HepG2 (cell line): ENCODE results near the gene ST8SIA6. TPM values are rescaled to one million over a fixed set of nuclear protein-coding genes. Genes with fewer than 3 reads are reported as not detected.

Source experiments
- ATAC-seq: fragments of 200-7000 bp; cut with Tn5 transposase; 3 replicates; pipeline ENCODE4 v1.9.1; 2020; ENCODE audit warnings: mild to moderate bottlenecking, moderate library complexity
- BruUV-seq: library from RNA; stranded (reverse); fragments of 400-500 nt; replicated peaks from 2 replicates; lab custom pipeline; 2021; lab: Mats Ljungman, UMichigan
- CTCF ChIA-PET: fragments of 300-600 bp; formaldehyde crosslinking; extraction: SDS; loops from one replicate; lab custom pipeline; 2021; ENCODE audit warnings: low total read pairs, inconsistent platforms, low intra/inter-chr PET ratio; lab: Yijun Ruan, JAX
- POLR2A ChIA-PET: fragments of 350-600 bp; sonication (Branson Sonifier 250); formaldehyde crosslinking; loops from one replicate; lab custom pipeline; 2020; ENCODE audit warnings: antibody characterized with exemption, inconsistent platforms; lab: Yijun Ruan, JAX
- DNase-seq: peaks from one replicate; pipeline ENCODE4 v3.0.0-alpha.2; 2015; ENCODE audit warnings: low spot score
- FAIRE-seq: peaks from 3 replicates; lab custom pipeline; 2011; peaks lifted over from hg19 to GRCh38; lab: Jason Lieb, UNC
- H2AFZ ChIP-seq: one replicate; pipeline ENCODE4 v1.6.1; 2011; ENCODE audit warnings: low read length, inconsistent platforms
- H3K27ac ChIP-seq: fragments of 300-600 bp; 3 replicates; pipeline ENCODE4 v1.8.0; 2011; ENCODE audit warnings: mixed run types, mild to moderate bottlenecking, mixed read lengths, low read length, inconsistent platforms; ENCODE audit not compliant: insufficient read depth; ENCODE audit errors: extremely low read length
- H3K27me3 ChIP-seq, 2 experiments: fragments of 200-600 bp in 1 of 2; 2 replicates in 1 of 2; 3 replicates in 1 of 2; pipeline versions ENCODE4 v1.6.0 to v1.8.0; 2011; ENCODE audit warnings: low read length in 2 of 2, mild to moderate bottlenecking in 2 of 2, moderate library complexity in 2 of 2, inconsistent platforms in 1 of 2; ENCODE audit not compliant: insufficient read depth in 2 of 2, control insufficient read depth in 1 of 2
- H3K36me3 ChIP-seq, 2 experiments: fragments of 200-600 bp in 1 of 2; replicated peaks in 1 of 2; 2 replicates in 1 of 2; 3 replicates in 1 of 2; pipeline versions ENCODE4 v1.5.1 to v1.8.0; 2011; ENCODE audit warnings: low read length in 2 of 2, inconsistent platforms in 1 of 2; ENCODE audit not compliant: insufficient read depth in 2 of 2, control insufficient read depth in 1 of 2
- H3K4me1 ChIP-seq: 2 replicates; pipeline ENCODE4 v1.5.1; 2012; ENCODE audit warnings: low read length, inconsistent platforms; ENCODE audit not compliant: insufficient read depth
- H3K4me2 ChIP-seq: 2 replicates; pipeline ENCODE4 v1.6.0; 2011; ENCODE audit warnings: low read depth, low read length, inconsistent platforms
- H3K4me3 ChIP-seq, 3 experiments: fragments of 200-600 bp in 1 of 3; sonication (generic), shearing (Covaris generic) in 1 of 3; replicated peaks in 1 of 3; 2 replicates each; pipeline ENCODE4 v1.5.1; 2011 to 2016; ENCODE audit warnings: low read length in 3 of 3, inconsistent platforms in 2 of 3, low read depth in 2 of 3, mild to moderate bottlenecking in 2 of 3, control low read depth in 1 of 3, mixed read lengths in 1 of 3; ENCODE audit not compliant: insufficient read depth in 1 of 3
- H3K79me2 ChIP-seq: one replicate; pipeline ENCODE4 v1.6.1; 2011; ENCODE audit warnings: low read length, inconsistent platforms; ENCODE audit not compliant: insufficient read depth
- H3K9ac ChIP-seq: 2 replicates; pipeline ENCODE4 v1.6.0; 2011; ENCODE audit warnings: mild to moderate bottlenecking, low read depth, low read length, inconsistent platforms; ENCODE audit not compliant: insufficient read depth
- H3K9me3 ChIP-seq: 2 replicates; pipeline ENCODE4 v1.5.1; 2012; ENCODE audit warnings: mild to moderate bottlenecking, low read length
- H4K20me1 ChIP-seq: 2 replicates; pipeline ENCODE4 v1.6.0; 2011; ENCODE audit warnings: inconsistent platforms, mild to moderate bottlenecking, low read length, moderate library complexity; ENCODE audit not compliant: insufficient read depth
- AHR ChIP-seq: IDR thresholded peaks from 2 replicates; pipeline ENCODE4 v1.6.1; 2018; ENCODE audit warnings: missing genetic modification reagents, missing compliant biosample characterization
- DRAP1 ChIP-seq: IDR thresholded peaks from 2 replicates; pipeline ENCODE4 v1.6.1; 2016; ENCODE audit warnings: missing genetic modification reagents, missing compliant biosample characterization
- GLI4 ChIP-seq: sonication (generic); formaldehyde crosslinking; IDR thresholded peaks from 2 replicates; pipeline ENCODE4 v1.5.1; 2020; ENCODE audit warnings: missing genetic modification reagents, mild to moderate bottlenecking, moderate library complexity, borderline replicate concordance
- RFXAP ChIP-seq: sonication (generic); formaldehyde crosslinking; IDR thresholded peaks from 2 replicates; pipeline ENCODE4 v1.4.0; 2020; ENCODE audit warnings: missing genetic modification reagents, borderline replicate concordance
- YY1 ChIP-seq: IDR thresholded peaks from 2 replicates; pipeline ENCODE4 v1.6.1; 2011; ENCODE audit warnings: low read length, low read depth, moderate library complexity, mild to moderate bottlenecking; ENCODE audit not compliant: insufficient read depth, insufficient replicate concordance
- ZBTB2 ChIP-seq: sonication (generic); formaldehyde crosslinking; IDR thresholded peaks from 2 replicates; pipeline ENCODE4 v1.8.0; 2022; ENCODE audit warnings: low read depth, missing genetic modification reagents
- ZFP36L1 ChIP-seq: sonication (generic); formaldehyde crosslinking; IDR thresholded peaks from 2 replicates; pipeline ENCODE4 v1.8.0; 2022; ENCODE audit warnings: mild to moderate bottlenecking, missing genetic modification reagents, moderate library complexity
- ZNF225 ChIP-seq: sonication (generic); formaldehyde crosslinking; IDR thresholded peaks from 2 replicates; pipeline ENCODE4 v1.4.0; 2020; ENCODE audit warnings: mild to moderate bottlenecking, missing genetic modification reagents
- ZNF264 ChIP-seq: sonication (generic); formaldehyde crosslinking; IDR thresholded peaks from 2 replicates; pipeline ENCODE4 v1.4.0; 2020; ENCODE audit warnings: missing genetic modification reagents
- ZNF317 ChIP-seq: sonication (generic); formaldehyde crosslinking; IDR thresholded peaks from 2 replicates; pipeline ENCODE4 v1.5.0; 2020; ENCODE audit warnings: mild to moderate bottlenecking, missing genetic modification reagents
- ZNF709 ChIP-seq: sonication (generic); formaldehyde crosslinking; IDR thresholded peaks from 2 replicates; pipeline ENCODE4 v1.5.0; 2020; ENCODE audit warnings: mild to moderate bottlenecking, missing genetic modification reagents
- WGBS: methylation state at CpG from one replicate; pipeline ENCODE4 v1.1.6; 2017; ENCODE audit warnings: low lambda C conversion rate; 5-methylcytosine and 5-hydroxymethylcytosine counted together
- in situ Hi-C: cut with HindIII; loops from 2 replicates; pipeline ENCODE4 v1.10.0; 2017; ENCODE audit warnings: low pct_unique_long_range_greater_than_20kb; ENCODE audit not compliant: extremely low pct_ligation_motif_present
- intact Hi-C: fragments of 100-400 bp; cut with micrococcal nuclease; formaldehyde crosslinking; loops from one replicate; pipeline ENCODE4 v1.10.0; 2022; ENCODE audit not compliant: unreplicated experiment
- polyA plus RNA-seq, 8 experiments: library from polyadenylated mRNA; depleted of rRNA in 3 of 8; stranded (reverse) in 7 of 8; unstranded in 1 of 8; fragments of >200 nt; fragmentation: Illumina TruSeq in 4 of 8; extraction: Trizol in 4 of 8; gene quantifications; 2 replicates each; pipeline versions ENCODE4 v1.2.1 to v1.2.3, GENCODE V29; 2011 to 2016; ENCODE audit warnings: low read depth in 4 of 8, missing spikeins in 1 of 8, mixed read lengths in 1 of 8; ENCODE audit not compliant: insufficient read depth in 1 of 8
- total RNA-seq, 5 experiments: library from RNA; depleted of rRNA; stranded (reverse); fragments of >200 nt; fragmentation: Illumina TruSeq; extraction: Trizol; gene quantifications; 2 replicates each; pipeline ENCODE4 v1.2.3, GENCODE V29; 2016; ENCODE audit warnings: low read depth in 1 of 5

Gene ST8SIA6
- total and polyA plus RNA-seq, 2 of the 13 experiments (the other 11 are each of a cell fraction or from before 2014, with no cell fraction given): not detected

GRCh38 chr10:17452060-17452841 is 2.1 kb downstream of the ST8SIA6 start:
- Histone ChIP-seq H3K9me3 (peaks cover 12% of the 10 kb centered on the region), H3K4me3 (no peak overlapping the region), H4K20me1 (no peaks in the 10 kb centered on the region), H3K4me2 (no peak overlapping the region), H2AFZ (no peak overlapping the region), H3K27me3 (peaks cover 0 to 19% of the 10 kb centered on the region in 2 experiments; a peak in 2 of 5 replicates), H3K4me1 (no peaks in the 10 kb centered on the region), H3K36me3 (no peaks in the 10 kb centered on the region), H3K79me2 (no peaks in the 10 kb centered on the region), H3K9ac (no peak overlapping the region), H3K27ac (no peak overlapping the region)
- intact Hi-C loops (no loop called here), in situ Hi-C loops (no loop called here)
- ATAC-seq (no peak), DNase-seq (no peak), FAIRE-seq (no peak)
- no peak for TF ChIP-seq ZNF317 (CRISPR knock-in tag)
- TF ChIP-seq GLI4 (CRISPR knock-in tag): no peak
- no peak for TF ChIP-seq AHR (CRISPR knock-in tag)
- no peak for TF ChIP-seq ZFP36L1 (CRISPR knock-in tag)
- ChIA-PET POLR2A (no interaction called here), CTCF (no interaction called here)
- no TSS peak for BruUV-seq
- WGBS: 14% methylated on average over 6 of the region's 6 CpGs

- CTCF ChIA-PET: no interaction called here
- H3K36me3 ChIP-seq: no peaks in the 10 kb centered on the region
- BruUV-seq: no TSS peak
- POLR2A ChIA-PET: no interaction called here
- no peak overlapping the region for H3K4me3 ChIP-seq
- H3K4me2 ChIP-seq: no peak overlapping the region
- H3K9me3 ChIP-seq: peaks cover 12% of the 10 kb centered on the region
- TF ChIP-seq YY1 (no peak), DRAP1 (no peak), ZNF709 (CRISPR knock-in tag) (no peak), ZNF225 (CRISPR knock-in tag) (no peak), ZNF264 (no peak), RFXAP (no peak), ZBTB2 (CRISPR knock-in tag) (no peak)
- no peak for DNase-seq
- no peaks in the 10 kb centered on the region for H4K20me1 ChIP-seq
- 3% methylated on average over 4 of the region's 4 CpGs for WGBS
- intact Hi-C loops: no loop called here
- ATAC-seq: no peak
- H3K4me1 ChIP-seq: peaks cover 18% of the 10 kb centered on the region
- no peak for FAIRE-seq
- no peaks in the 10 kb centered on the region for H3K79me2 ChIP-seq
- no peak overlapping the region for H2AFZ ChIP-seq
- no peak overlapping the region for H3K9ac ChIP-seq
- no peak overlapping the region for H3K27ac ChIP-seq
- in situ Hi-C loops: no loop called here
- H3K27me3 ChIP-seq: peaks cover 0 to 16% of the 10 kb centered on the region in 2 experiments; a peak in 2 of 5 replicates
Measured at GRCh38 chr10:17450024-17450423, 4.4 kb downstream of the ST8SIA6 start.
